ENCODE results near the gene ACTR1A.
"Not testable (repeated sequence)": the region's sequence is repeated elsewhere in the genome, so short reads cannot be mapped to it uniquely, and the experiment has no call there.

The ACTR1A gene

GRCh38 chr10:102458656-102459055 is 43.9 kb downstream of the ACTR1A start:
- no peaks in the 10 kb centered on the region for H3K9me3 ChIP-seq
- no peak overlapping the region for H3K4me2 ChIP-seq
- H3K27ac ChIP-seq, result no peak overlapping the region
- peaks cover 32% of the 10 kb centered on the region for H3K4me1 ChIP-seq
- H3K4me3 ChIP-seq, result no peak overlapping the region
- H3K36me3 ChIP-seq, result peaks cover 31% of the 10 kb centered on the region
- H3K27me3 ChIP-seq, result no peaks in the 10 kb centered on the region
- H3K9ac ChIP-seq, result no peak overlapping the region
- no peak for TF ChIP-seq Cebpa-rat (IDR thresholded peaks at IDR 0.05)
- 0 out of 2 replicates have a peak, but pooled peaks cover 5% of the 10 kb centered on the region for H4K20me1 ChIP-seq

- Histone ChIP-seq H3K9me3 (no peaks in the 10 kb centered on the region), H3K9ac (no peak overlapping the region), H3K4me1 (peaks cover 26% of the 10 kb centered on the region), H3K36me3 (peaks cover 41% of the 10 kb centered on the region), H3K27me3 (no peaks in the 10 kb centered on the region), H3K4me3 (no peak overlapping the region), H3K27ac (no peak overlapping the region), H3K4me2 (no peak overlapping the region), H4K20me1 (0 out of 2 replicates have a peak, but pooled peaks cover 5% of the 10 kb centered on the region)
- TF ChIP-seq Cebpa-rat (IDR thresholded peaks at IDR 0.05), result no peak
Observed at GRCh38 chr10:102457591-102458150, 44.8 kb downstream of the ACTR1A start.

- no peak overlapping the region for H3K4me2 ChIP-seq
- no peaks in the 10 kb centered on the region for H3K27me3 ChIP-seq
- no peak overlapping the region for H3K27ac ChIP-seq
Observed at GRCh38 chr10:102455893-102456471, 46.5 kb downstream of the ACTR1A start.

GRCh38 chr10:102454662-102455487 is 47.6 kb downstream of the ACTR1A start:
- not testable (repeated sequence) for H3K9me3 ChIP-seq, H3K4me3 ChIP-seq, H3K27ac ChIP-seq, H3K27me3 ChIP-seq, H3K9ac ChIP-seq, H3K4me2 ChIP-seq, H4K20me1 ChIP-seq
- H3K36me3 ChIP-seq, result peaks cover 48% of the 10 kb centered on the region
- peaks cover 20% of the 10 kb centered on the region for H3K4me1 ChIP-seq

More at GRCh38 chr10:102455893-102456471, 46.5 kb downstream of the ACTR1A start:
- Histone ChIP-seq H3K4me1 (peaks cover 29% of the 10 kb centered on the region), H3K36me3 (peaks cover 48% of the 10 kb centered on the region), H3K9ac (no peak overlapping the region), H3K9me3 (no peaks in the 10 kb centered on the region), H4K20me1 (peaks cover 8% of the 10 kb centered on the region; the same call in 1 of the 2 replicates), H3K4me3 (no peak overlapping the region)
- TF ChIP-seq Cebpa-rat (IDR thresholded peaks at IDR 0.05), result no peak

DNA sequence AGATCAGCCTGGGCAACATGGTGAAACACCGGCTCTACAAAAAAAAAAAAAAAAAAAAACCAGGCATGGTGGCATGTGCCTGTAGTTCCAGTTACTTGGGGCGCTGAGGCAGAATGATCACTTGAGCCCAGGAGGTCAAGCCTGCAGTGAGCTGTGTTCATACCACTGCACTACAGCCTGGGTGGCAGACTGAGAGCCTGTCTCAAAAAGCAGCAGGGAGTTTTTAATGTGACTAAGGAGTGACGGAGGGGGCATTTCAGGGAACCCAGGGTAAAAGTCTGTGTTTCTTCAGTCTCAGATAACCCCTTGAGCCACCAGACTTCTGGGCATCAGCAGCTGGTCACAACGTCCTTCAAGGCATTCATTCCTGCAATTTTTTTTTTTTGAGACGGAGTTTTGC is 49.0 kb downstream of the ACTR1A start:
- H3K4me1 ChIP-seq, result peaks cover 28% of the 10 kb centered on the region
- H3K9ac ChIP-seq, result no peak overlapping the region
- no peaks in the 10 kb centered on the region for H3K9me3 ChIP-seq
- peaks cover 48% of the 10 kb centered on the region for H3K36me3 ChIP-seq
- no peak for TF ChIP-seq Cebpa-rat (IDR thresholded peaks at IDR 0.05)
- H3K4me2 ChIP-seq, result no peak overlapping the region
- H3K4me3 ChIP-seq, result no peak overlapping the region
- no peaks in the 10 kb centered on the region for H3K27me3 ChIP-seq
- peaks cover 9% of the 10 kb centered on the region; the same call in 1 of the 2 replicates for H4K20me1 ChIP-seq
- no peak overlapping the region for H3K27ac ChIP-seq

DNA sequence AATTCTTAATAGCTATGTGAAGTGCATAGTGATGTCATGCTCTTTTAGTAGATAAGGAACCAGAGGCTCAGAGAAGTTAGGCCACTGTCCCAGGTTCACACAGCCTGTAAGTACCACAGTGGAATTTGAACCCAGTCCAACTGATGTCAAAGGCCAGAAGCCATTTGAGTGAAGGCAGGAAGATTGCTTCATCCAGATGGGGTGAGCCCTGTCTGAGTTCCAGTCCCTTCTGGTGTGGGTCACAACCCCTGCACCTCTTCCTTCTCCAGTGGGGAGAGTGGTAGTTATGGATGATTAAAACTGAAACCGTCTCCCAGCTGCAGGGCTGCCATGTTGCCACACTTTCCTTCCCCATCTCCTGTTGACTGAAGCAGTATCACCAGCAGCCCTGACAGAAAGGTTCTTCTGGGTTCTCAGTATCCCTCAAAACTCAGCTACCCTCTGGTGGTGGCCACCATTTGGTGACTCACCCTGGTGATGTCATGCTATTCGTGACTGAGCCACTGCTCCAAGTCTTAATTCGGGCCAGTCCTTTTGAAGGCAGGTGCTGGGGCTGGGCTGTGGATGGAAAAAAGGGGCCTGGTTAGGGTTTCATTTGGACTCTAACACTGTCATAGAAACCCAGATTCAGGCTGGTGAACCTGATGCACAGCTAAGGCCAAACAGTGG is 49.7 kb downstream of the ACTR1A start:
- Histone ChIP-seq H3K27me3 (no peaks in the 10 kb centered on the region), H3K9ac (no peak overlapping the region), H3K4me1 (peaks cover 28% of the 10 kb centered on the region), H3K4me2 (peak overlapping the region; percentile 95), H3K36me3 (peaks cover 48% of the 10 kb centered on the region), H3K27ac (no peak overlapping the region), H4K20me1 (peaks cover 9% of the 10 kb centered on the region; the same call in 1 of the 2 replicates), H3K9me3 (no peaks in the 10 kb centered on the region), H3K4me3 (no peak overlapping the region)
- no peak for TF ChIP-seq Cebpa-rat (IDR thresholded peaks at IDR 0.05)

DNA sequence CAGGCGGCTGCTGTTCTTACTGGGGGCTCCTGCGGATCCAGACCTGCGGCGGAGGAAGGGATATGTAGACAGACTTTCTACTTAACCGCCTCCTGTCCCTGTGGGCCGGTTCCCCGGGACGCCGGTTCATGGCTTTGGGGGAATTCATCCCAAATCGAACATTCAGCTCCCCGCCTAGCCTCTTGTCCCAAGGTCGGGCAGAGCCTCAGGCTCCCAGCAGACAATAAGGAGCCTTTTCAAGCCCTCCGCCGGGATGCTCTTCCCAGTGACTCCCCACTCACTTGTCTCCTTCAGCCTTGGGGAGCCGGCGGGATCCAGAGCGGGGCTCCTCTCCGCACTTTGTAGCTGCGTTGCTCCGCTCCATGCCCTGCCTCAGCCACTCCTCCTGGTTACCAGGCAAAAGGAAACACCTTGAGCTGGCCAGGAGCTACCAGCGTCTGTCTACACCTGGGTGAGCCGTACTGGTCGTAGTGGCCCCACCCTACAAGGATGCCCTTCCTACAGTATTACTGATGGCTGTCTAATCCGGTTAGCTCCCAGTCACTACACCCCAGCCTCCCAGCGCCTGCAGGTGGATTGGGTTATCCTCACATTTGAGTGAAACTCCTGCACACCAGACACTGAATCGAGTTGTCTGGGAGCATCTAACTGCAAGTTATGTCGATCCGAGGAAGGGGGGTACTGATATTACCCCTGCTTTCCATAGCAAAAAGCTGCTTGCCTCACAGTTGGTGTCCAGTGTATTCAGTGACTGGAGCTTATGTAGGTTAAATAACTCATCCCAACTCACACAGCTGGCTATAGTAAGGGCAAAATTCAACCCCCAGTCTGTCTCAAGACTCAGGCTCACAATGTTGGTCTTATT is 51.2 kb downstream of the ACTR1A start, which contains the start of gene C10orf95:
Gene C10orf95, minus strand, starts transcription at position 439 of the 865 bp plus-strand sequence. CDS start 450 bp downstream, outside the sequence.
- H3K27ac ChIP-seq, result peak within 1 kb of the TSS; percentile 96

DNA sequence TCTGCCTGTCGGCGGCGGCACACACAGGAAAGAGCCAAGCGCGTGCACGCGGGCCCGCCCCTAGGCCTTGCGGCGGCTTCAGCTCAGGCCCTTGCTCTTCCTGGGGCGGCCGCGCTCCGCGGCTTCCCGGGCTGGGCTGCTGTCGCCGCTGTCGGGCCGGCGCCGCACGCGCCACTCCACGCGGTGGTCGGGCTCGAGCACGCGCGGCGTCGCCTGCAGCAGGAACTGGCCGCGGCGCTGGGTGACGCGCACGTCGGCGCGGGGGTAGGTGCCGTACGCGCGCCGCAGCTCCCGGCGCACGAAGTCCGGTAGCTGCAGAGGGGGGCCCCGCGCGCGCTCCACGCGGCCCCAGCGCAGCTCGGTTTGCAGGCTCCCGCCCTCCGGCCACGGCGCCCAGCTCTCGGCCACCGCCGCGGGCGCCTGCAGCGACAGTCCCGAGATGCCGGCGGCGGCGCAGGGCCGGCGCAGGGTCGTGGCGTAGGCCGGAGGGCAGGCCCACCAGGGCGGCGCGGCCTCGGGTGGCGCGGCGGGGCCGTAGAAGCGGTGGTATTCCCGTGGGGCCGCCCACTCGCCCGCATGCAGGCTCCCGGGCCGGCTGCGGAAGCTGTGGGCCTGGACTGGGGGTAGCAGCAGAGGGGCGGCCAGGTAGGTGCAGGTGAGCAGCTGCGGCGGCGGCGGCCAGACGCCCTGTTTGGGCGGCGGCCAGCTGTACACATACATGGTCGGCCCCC is 52.0 kb downstream of the ACTR1A start:
- H3K9me3 ChIP-seq, result no peaks in the 10 kb centered on the region

More for the DNA sequence above, 51.2 kb downstream of the ACTR1A start, which contains the start of gene C10orf95:
- H3K4me1 ChIP-seq, result peaks cover 28% of the 10 kb centered on the region
- no peaks in the 10 kb centered on the region for H3K9me3 ChIP-seq
- H3K4me3 ChIP-seq, result peak within 1 kb of the TSS; percentile 97
- TF ChIP-seq Cebpa-rat (IDR thresholded peaks at IDR 0.05), result no peak
- H3K36me3 ChIP-seq, result peaks cover 43% of the 10 kb centered on the region
- H3K27me3 ChIP-seq, result no peaks in the 10 kb centered on the region
- H4K20me1 ChIP-seq, result peaks cover 9% of the 10 kb centered on the region; the same call in 1 of the 2 replicates
- peak within 1 kb of the TSS; percentile 97 for H3K9ac ChIP-seq
- H3K4me2 ChIP-seq, result peak within 1 kb of the TSS; percentile 95

More for the DNA sequence above, 52.0 kb downstream of the ACTR1A start:
- peaks cover 28% of the 10 kb centered on the region for H3K4me1 ChIP-seq
- no peak for TF ChIP-seq Cebpa-rat (IDR thresholded peaks at IDR 0.05)
- peaks cover 35% of the 10 kb centered on the region for H3K36me3 ChIP-seq
- peak overlapping the region; percentile 97 for H3K4me3 ChIP-seq
- H3K4me2 ChIP-seq, result peak overlapping the region; percentile 95
- H3K9ac ChIP-seq, result peak overlapping the region; percentile 97
- H3K27ac ChIP-seq, result peak overlapping the region; percentile 96
- peaks cover 9% of the 10 kb centered on the region; the same call in 1 of the 2 replicates for H4K20me1 ChIP-seq
- H3K27me3 ChIP-seq, result no peaks in the 10 kb centered on the region

Measured in BLaER1 (cell line).